Fibroblast of lung (primary cell): ENCODE data around the gene FAM241B. TPM values are rescaled to one million over a fixed set of nuclear protein-coding genes. Genes with fewer than 3 reads are reported as not detected.

Source experiments
- DNase-seq, 2 donors: peaks; one replicate each; pipeline versions ENCODE4 v3.0.0 to v3.0.0-alpha.2; 2010; ENCODE audit warnings: low read depth in 2 of 2
- H2AFZ ChIP-seq: 2 replicates; pipeline ENCODE4 v1.5.1; 2012; ENCODE audit warnings: low read length, control low read depth, inconsistent platforms
- H3K27ac ChIP-seq: 2 replicates; pipeline ENCODE4 v1.5.1; 2011; ENCODE audit warnings: low read length, control low read depth; ENCODE audit not compliant: insufficient read depth
- H3K27me3 ChIP-seq: 2 replicates; pipeline ENCODE4 v1.5.1; 2011; ENCODE audit warnings: mild to moderate bottlenecking, low read length; ENCODE audit not compliant: control insufficient read depth, insufficient read depth
- H3K36me3 ChIP-seq: 2 replicates; pipeline ENCODE4 v1.5.1; 2011; ENCODE audit warnings: low read length; ENCODE audit not compliant: control insufficient read depth, insufficient read depth
- H3K4me1 ChIP-seq: 2 replicates; pipeline ENCODE4 v1.5.1; 2011; ENCODE audit warnings: low read length; ENCODE audit not compliant: control insufficient read depth, insufficient read depth; ENCODE audit errors: extremely low read depth
- H3K4me2 ChIP-seq: 2 replicates; pipeline ENCODE4 v1.5.1; 2011; ENCODE audit warnings: low read length, control low read depth; ENCODE audit not compliant: insufficient read depth; ENCODE audit errors: extremely low read depth
- H3K4me3 ChIP-seq, 4 experiments: fragments of 200-600 bp in 1 of 4; sonication (generic) in 1 of 4; replicated peaks in 1 of 4; 2 replicates each; pipeline ENCODE4 v1.5.1; 2011 to 2016; ENCODE audit warnings: low read length in 4 of 4, low read depth in 3 of 4, mild to moderate bottlenecking in 3 of 4, control low read depth in 2 of 4, inconsistent platforms in 1 of 4, mixed read lengths in 1 of 4; ENCODE audit not compliant: insufficient read depth in 1 of 4; ENCODE audit errors: control extremely low read depth in 1 of 4
- H3K79me2 ChIP-seq: 2 replicates; pipeline ENCODE4 v1.5.1; 2012; ENCODE audit warnings: mild to moderate bottlenecking, low read length, inconsistent platforms; ENCODE audit not compliant: control insufficient read depth, insufficient read depth
- H3K9ac ChIP-seq: 2 replicates; pipeline ENCODE4 v1.5.1; 2011; ENCODE audit warnings: mild to moderate bottlenecking, low read length, control low read depth; ENCODE audit not compliant: insufficient read depth
- H3K9me3 ChIP-seq: 2 replicates; pipeline ENCODE4 v1.5.1; 2012; ENCODE audit warnings: low read depth, low read length; ENCODE audit not compliant: control insufficient read depth, insufficient read depth
- H4K20me1 ChIP-seq: 2 replicates; pipeline ENCODE4 v1.5.1; 2011; ENCODE audit warnings: low read length; ENCODE audit not compliant: control insufficient read depth, insufficient read depth; ENCODE audit errors: extremely low read depth
- CTCF ChIP-seq, 2 donors: IDR thresholded peaks in 1 of 2; conservative IDR thresholded peaks in 1 of 2; 1 replicate in 1 of 2; 2 replicates in 1 of 2; pipeline ENCODE4 v1.5.1; 2011 to 2012; ENCODE audit warnings: low read length in 2 of 2, control low read depth in 1 of 2, inconsistent platforms in 1 of 2, low read depth in 1 of 2, mild to moderate bottlenecking in 1 of 2
- EZH2 ChIP-seq: IDR thresholded peaks from 2 replicates; pipeline ENCODE4 v1.5.1; 2012; ENCODE audit warnings: low read length, control low read depth, mild to moderate bottlenecking; ENCODE audit errors: missing control alignments
- polyA plus RNA-seq, 2 donors: library from polyadenylated mRNA; depleted of rRNA in 1 of 2; stranded (reverse) in 1 of 2; unstranded in 1 of 2; fragments of >200 nt; gene quantifications; 2 replicates each; pipeline ENCODE4 v1.2.1, GENCODE V29; 2011 to 2012; ENCODE audit warnings: missing spikeins in 1 of 2
- total RNA-seq: library from RNA; depleted of rRNA; stranded (reverse); fragments of >200 nt; gene quantifications from 2 replicates; pipeline ENCODE4 v1.2.1, GENCODE V29; 2014

Gene FAM241B
- total and polyA plus RNA-seq, 2 donors (not counting 1 experiment from before 2014, with no cell fraction given): 0.61 to 0.99 TPM

- H3K79me2 ChIP-seq: no peaks in the 10 kb centered on the region
- no peaks in the 10 kb centered on the region for H3K9me3 ChIP-seq
- H3K27ac ChIP-seq: no peak overlapping the region
- H4K20me1 ChIP-seq: no peaks in the 10 kb centered on the region
- no peak overlapping the region for H3K9ac ChIP-seq
- no peak for TF ChIP-seq CTCF (conservative IDR thresholded peaks at IDR 0.05 in 1 of 2, IDR thresholded peaks at IDR 0.05 in 1 of 2; ENCODE audit: low read depth in 1 of 2, low read length in 2 of 2)
- TF ChIP-seq EZH2: no peak
- no peak overlapping the region for H3K4me3 ChIP-seq
- H3K36me3 ChIP-seq: no peaks in the 10 kb centered on the region
- H3K4me2 ChIP-seq: no peak overlapping the region
- H3K27me3 ChIP-seq: peaks cover 31% of the 10 kb centered on the region
- H3K4me1 ChIP-seq: no peaks in the 10 kb centered on the region
- DNase-seq: no peak
- no peak overlapping the region for H2AFZ ChIP-seq
Observed at GRCh38 chr10:69680610-69681009, 50.6 kb downstream of the FAM241B start.

GRCh38 chr10:69681436-69681835 lies 51.4 kb downstream of the FAM241B start:
- H3K9me3 ChIP-seq: no peaks in the 10 kb centered on the region
- no peak overlapping the region for H3K9ac ChIP-seq
- H3K4me3 ChIP-seq: no peak overlapping the region
- no peak overlapping the region for H3K4me2 ChIP-seq
- no peak for DNase-seq
- H4K20me1 ChIP-seq: no peaks in the 10 kb centered on the region
- no peak overlapping the region for H3K27ac ChIP-seq
- H3K27me3 ChIP-seq: peaks cover 30% of the 10 kb centered on the region
- no peaks in the 10 kb centered on the region for H3K36me3 ChIP-seq
- no peak for TF ChIP-seq EZH2
- no peak for TF ChIP-seq CTCF (conservative IDR thresholded peaks at IDR 0.05 in 1 of 2, IDR thresholded peaks at IDR 0.05 in 1 of 2; ENCODE audit: low read depth in 1 of 2, low read length in 2 of 2)
- no peak overlapping the region for H2AFZ ChIP-seq
- no peaks in the 10 kb centered on the region for H3K4me1 ChIP-seq
- no peaks in the 10 kb centered on the region for H3K79me2 ChIP-seq

- Histone ChIP-seq H3K4me1 (no peaks in the 10 kb centered on the region), H3K79me2 (no peaks in the 10 kb centered on the region), H3K9ac (no peak overlapping the region), H3K36me3 (no peaks in the 10 kb centered on the region), H3K27ac (no peak overlapping the region), H3K4me3 (no peak overlapping the region), H3K4me2 (no peak overlapping the region), H4K20me1 (no peaks in the 10 kb centered on the region), H3K27me3 (peaks cover 19% of the 10 kb centered on the region), H3K9me3 (no peaks in the 10 kb centered on the region), H2AFZ (no peak overlapping the region)
- DNase-seq: no peak
- TF ChIP-seq EZH2 (no peak), CTCF (conservative IDR thresholded peaks at IDR 0.05 in 1 of 2, IDR thresholded peaks at IDR 0.05 in 1 of 2; ENCODE audit: low read depth in 1 of 2, low read length in 2 of 2) (no peak)
Observed at GRCh38 chr10:69682955-69683474, 53.0 kb downstream of the FAM241B start.

Other genes with a start within 250 kb of the FAM241B start
- 0.17 and 0.26 TPM in 2 replicates for gene TACR2, start 213.3 kb upstream of the FAM241B start, total RNA-seq
- gene TACR2, start 213.3 kb upstream of the FAM241B start, polyA plus RNA-seq: 0.10 and 0.15 TPM in 2 replicates
- gene TSPAN15, start 178.8 kb upstream of the FAM241B start, total RNA-seq: 1.8 and 2.6 TPM in 2 replicates
- 0.56 TPM in 1 of 2 replicates, not detected in the other for gene TSPAN15, start 178.8 kb upstream of the FAM241B start, polyA plus RNA-seq
- not detected in 2 replicates for gene NEUROG3, start 56.8 kb upstream of the FAM241B start, total RNA-seq
- not detected in 2 replicates for gene NEUROG3, start 56.8 kb upstream of the FAM241B start, polyA plus RNA-seq
- 6.4 and 7.4 TPM in 2 replicates for gene COL13A1, start 171.7 kb downstream of the FAM241B start, total RNA-seq
- 5.7 and 10.7 TPM in 2 replicates for gene COL13A1, start 171.7 kb downstream of the FAM241B start, polyA plus RNA-seq